ENCODE results near the gene C1orf105. TPM values are rescaled to one million over a fixed set of nuclear protein-coding genes. Genes with fewer than 3 reads are reported as not detected.

Gene C1orf105
- total and polyA plus RNA-seq, 10 donors, result not detected

DNA sequence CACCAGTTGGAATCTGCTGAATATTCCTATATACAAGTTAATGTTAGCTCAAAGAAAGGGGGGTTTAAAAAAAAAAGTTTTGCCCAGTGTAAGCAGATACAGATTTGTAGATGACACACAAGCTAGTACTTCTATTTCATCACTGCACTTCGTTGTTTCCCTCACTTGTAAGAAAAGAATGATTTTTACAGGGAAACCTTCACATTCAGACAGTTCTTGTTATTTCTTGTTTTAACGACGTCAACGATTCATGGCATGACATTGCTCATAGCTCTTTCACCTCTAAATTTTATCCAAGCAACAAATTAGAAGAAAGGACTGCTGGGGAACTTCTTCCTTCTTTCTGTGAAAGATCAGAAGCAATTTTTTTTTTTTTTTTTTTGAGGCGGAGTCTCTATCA, 25.7 kb upstream of the C1orf105 start:
- 80 to 91% (median 84%) methylated on average over 5 of the region's 5 CpGs for WGBS, 5 donors
- peaks cover 32 to 90% (median 64%) of the 10 kb centered on the region in 6 donors for H3K4me1 ChIP-seq
- no peak for TF ChIP-seq POLR2A (IDR thresholded peaks at IDR 0.05)
- TF ChIP-seq, protein P1, sequence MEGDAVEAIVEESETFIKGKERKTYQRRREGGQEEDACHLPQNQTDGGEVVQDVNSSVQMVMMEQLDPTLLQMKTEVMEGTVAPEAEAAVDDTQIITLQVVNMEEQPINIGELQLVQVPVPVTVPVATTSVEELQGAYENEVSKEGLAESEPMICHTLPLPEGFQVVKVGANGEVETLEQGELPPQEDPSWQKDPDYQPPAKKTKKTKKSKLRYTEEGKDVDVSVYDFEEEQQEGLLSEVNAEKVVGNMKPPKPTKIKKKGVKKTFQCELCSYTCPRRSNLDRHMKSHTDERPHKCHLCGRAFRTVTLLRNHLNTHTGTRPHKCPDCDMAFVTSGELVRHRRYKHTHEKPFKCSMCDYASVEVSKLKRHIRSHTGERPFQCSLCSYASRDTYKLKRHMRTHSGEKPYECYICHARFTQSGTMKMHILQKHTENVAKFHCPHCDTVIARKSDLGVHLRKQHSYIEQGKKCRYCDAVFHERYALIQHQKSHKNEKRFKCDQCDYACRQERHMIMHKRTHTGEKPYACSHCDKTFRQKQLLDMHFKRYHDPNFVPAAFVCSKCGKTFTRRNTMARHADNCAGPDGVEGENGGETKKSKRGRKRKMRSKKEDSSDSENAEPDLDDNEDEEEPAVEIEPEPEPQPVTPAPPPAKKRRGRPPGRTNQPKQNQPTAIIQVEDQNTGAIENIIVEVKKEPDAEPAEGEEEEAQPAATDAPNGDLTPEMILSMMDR (IDR thresholded peaks at IDR 0.05 in 8 of 11, conservative IDR thresholded peaks at IDR 0.05 in 3 of 11), result no peak
- TF ChIP-seq POLR2AphosphoS5 (IDR thresholded peaks at IDR 0.05), result no peak
- intact Hi-C loops (cut with DNase I; ENCODE audit: low total_unique reads), result loop anchor here (10.0 kb wide), 1 partner anchor 210 kb away; no protein-coding TSS in a partner anchor
- H3K27ac ChIP-seq, result peak overlapping the region; percentile 75 to 92 (median 83)
- H3K4me3 ChIP-seq, result no peak overlapping the region
- no peaks in the 10 kb centered on the region for H3K36me3 ChIP-seq
- H3K9me3 ChIP-seq, result no peaks in the 10 kb centered on the region
- H3K27me3 ChIP-seq (replicated peaks in 1 of 7), result no peaks in the 10 kb centered on the region
- DNase-seq, result no peak

DNA sequence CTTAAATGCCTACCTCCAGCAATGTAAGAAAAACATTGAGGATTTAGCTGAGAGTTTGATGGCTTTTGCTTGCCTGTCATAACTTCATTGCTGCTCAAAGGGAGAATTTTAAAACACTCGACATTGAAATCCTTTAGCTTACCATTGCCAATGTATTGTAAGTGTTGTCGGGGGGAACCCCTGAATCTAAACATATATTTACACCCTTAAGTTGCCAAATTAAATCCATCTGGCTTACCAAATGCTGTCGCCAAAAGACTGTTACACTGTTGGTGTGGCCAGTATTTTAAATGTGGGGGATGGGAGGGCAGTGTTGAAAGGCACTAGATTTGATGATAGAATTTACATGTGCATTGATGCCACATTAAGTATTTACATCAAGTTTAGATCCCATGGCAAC, 24.9 kb upstream of the C1orf105 start:
- no peak for DNase-seq
- H3K36me3 ChIP-seq, result no peaks in the 10 kb centered on the region
- peak overlapping the region; percentile 75 to 92 (median 83) for H3K27ac ChIP-seq
- TF ChIP-seq, protein P1 (IDR thresholded peaks at IDR 0.05 in 8 of 11, conservative IDR thresholded peaks at IDR 0.05 in 3 of 11), result no peak
- no peak for TF ChIP-seq POLR2AphosphoS5 (IDR thresholded peaks at IDR 0.05)
- TF ChIP-seq POLR2A (IDR thresholded peaks at IDR 0.05), result no peak
- 86 to 97% (median 94%) methylated on average over 3 of the region's 3 CpGs for WGBS, 5 donors
- peaks cover 31 to 90% (median 61%) of the 10 kb centered on the region in 6 donors for H3K4me1 ChIP-seq
- H3K9me3 ChIP-seq, result no peaks in the 10 kb centered on the region
- no peak overlapping the region for H3K4me3 ChIP-seq
- no peaks in the 10 kb centered on the region for H3K27me3 ChIP-seq (replicated peaks in 1 of 7)
- intact Hi-C loops (cut with DNase I; ENCODE audit: low total_unique reads), result loop anchor here (10.0 kb wide), 1 partner anchor 211 kb away; no protein-coding TSS in a partner anchor

DNA sequence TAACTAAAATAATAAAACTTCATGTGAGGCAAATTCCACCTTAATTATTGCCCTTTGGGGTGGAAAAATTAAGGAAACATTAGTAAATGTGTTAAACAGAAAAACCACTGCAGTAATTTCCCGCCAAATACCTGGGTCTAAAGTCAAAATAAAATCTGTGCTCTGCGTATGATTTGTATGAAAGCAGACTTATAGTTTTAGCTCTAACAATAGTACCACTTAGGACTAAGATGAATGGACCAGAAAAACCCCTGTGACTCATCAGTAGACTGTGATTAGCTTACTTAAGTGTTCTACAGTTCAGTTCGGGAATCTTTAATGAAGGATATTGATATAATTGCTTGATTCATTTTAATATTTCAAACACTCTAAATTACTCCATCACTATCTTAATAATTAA, 23.3 kb upstream of the C1orf105 start:
- peaks cover 25 to 81% (median 53%) of the 10 kb centered on the region in 6 donors for H3K4me1 ChIP-seq
- DNase-seq, result no peak
- no peaks in the 10 kb centered on the region for H3K9me3 ChIP-seq
- H3K27me3 ChIP-seq (replicated peaks in 1 of 7), result no peaks in the 10 kb centered on the region
- TF ChIP-seq, protein P1 (IDR thresholded peaks at IDR 0.05 in 8 of 11, conservative IDR thresholded peaks at IDR 0.05 in 3 of 11), result no peak
- TF ChIP-seq POLR2AphosphoS5 (IDR thresholded peaks at IDR 0.05) (no peak), POLR2A (IDR thresholded peaks at IDR 0.05) (no peak)
- WGBS, 5 donors, result 66 to 80% (median 78%) methylated on average over 3 of the region's 3 CpGs
- H3K36me3 ChIP-seq, result no peaks in the 10 kb centered on the region
- intact Hi-C loops (cut with DNase I; ENCODE audit: low total_unique reads), result loop anchor here (10.0 kb wide), 1 partner anchor 212 kb away; no protein-coding TSS in a partner anchor
- peak overlapping the region in 2 of 8 donors; percentile 78 to 79 for H3K27ac ChIP-seq
- no peak overlapping the region for H3K4me3 ChIP-seq

DNA sequence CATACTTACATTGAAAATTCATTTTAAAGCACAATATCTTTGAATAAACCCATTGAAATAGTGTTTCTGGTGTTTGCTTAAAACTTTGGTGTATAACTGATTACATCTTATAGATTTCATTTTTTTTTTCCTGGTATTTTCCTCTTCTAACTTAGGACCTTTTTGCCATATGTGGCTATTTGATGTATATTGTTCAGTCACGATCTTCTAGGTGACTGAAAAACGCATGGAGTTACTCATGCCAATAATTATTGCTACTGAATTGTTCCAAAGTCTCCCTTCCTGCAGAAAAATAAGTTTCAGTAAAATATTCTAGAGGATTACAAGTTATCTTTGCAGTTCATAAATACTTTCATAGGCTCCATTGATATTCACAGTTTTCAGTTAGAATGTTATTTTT, 22.9 kb upstream of the C1orf105 start:
- TF ChIP-seq, protein P1 (IDR thresholded peaks at IDR 0.05 in 8 of 11, conservative IDR thresholded peaks at IDR 0.05 in 3 of 11), result no peak
- TF ChIP-seq POLR2AphosphoS5 (IDR thresholded peaks at IDR 0.05) (no peak), POLR2A (IDR thresholded peaks at IDR 0.05) (no peak)
- Histone ChIP-seq H3K9me3 (no peaks in the 10 kb centered on the region), H3K4me1 (peaks cover 25 to 78% (median 51%) of the 10 kb centered on the region in 6 donors), H3K27ac (peak overlapping the region in 3 of 8 donors; percentile 77 to 79 (median 78)), H3K36me3 (no peaks in the 10 kb centered on the region), H3K4me3 (no peak overlapping the region), H3K27me3 (replicated peaks in 1 of 7) (no peaks in the 10 kb centered on the region)
- DNase-seq, result no peak
- intact Hi-C loops (cut with DNase I; ENCODE audit: low total_unique reads), result loop anchor here (10.0 kb wide), 1 partner anchor 213 kb away; no protein-coding TSS in a partner anchor
- WGBS, 5 donors, result 83 to 92% (median 88%) methylated on average over 2 of the region's 2 CpGs

All from spleen (tissue), 11 donors.